Gastroesophageal sphincter (tissue), 4 donors: Measurements from ENCODE around the gene LYRM7. TPM values are rescaled to one million over a fixed set of nuclear protein-coding genes. Genes with fewer than 3 reads are reported as not detected.

ENCODE experiments used
- ATAC-seq: fragments of 150-250 bp; one replicate; pipeline ENCODE4 v1.9.1; 2016; ENCODE audit warnings: mild to moderate bottlenecking, moderate library complexity
- H3K27ac ChIP-seq, 4 donors: fragments of 200-600 bp; sonication (generic) in 3 of 4; 1 replicate in 3 of 4; 2 replicates in 1 of 4; pipeline ENCODE4 v1.5.1; 2016 to 2019
- H3K27me3 ChIP-seq: fragments of 200-600 bp; sonication (generic); one replicate; pipeline ENCODE4 v1.5.1; 2019
- H3K36me3 ChIP-seq, 2 donors: fragments of 200-600 bp; sonication (generic); one replicate each; pipeline ENCODE4 v1.5.1; 2019; ENCODE audit warnings: control low read depth in 1 of 2
- H3K4me1 ChIP-seq, 3 donors: fragments of 200-600 bp; sonication (generic); 1 replicate in 2 of 3; 2 replicates in 1 of 3; pipeline ENCODE4 v1.5.1; 2016 to 2019; ENCODE audit warnings: control low read depth in 2 of 3
- H3K4me3 ChIP-seq, 2 donors: fragments of 200-600 bp; sonication (generic); one replicate each; pipeline ENCODE4 v1.5.1; 2019; ENCODE audit warnings: mild to moderate bottlenecking in 1 of 2, moderate library complexity in 1 of 2
- H3K9me3 ChIP-seq, 3 donors: fragments of 200-600 bp; sonication (generic); one replicate each; pipeline ENCODE4 v1.5.1; 2017 to 2019; ENCODE audit warnings: control low read depth in 2 of 3
- CTCF ChIP-seq, 4 experiments: fragments of 200-600 bp in 2 of 4; fragments of 450-650 bp in 2 of 4; sonication (generic) in 1 of 4; IDR thresholded peaks; one replicate each; pipeline ENCODE4 v1.5.1; 2017 to 2019; ENCODE audit warnings: antibody characterized with exemption in 4 of 4, mild to moderate bottlenecking in 2 of 4, moderate library complexity in 2 of 4
- EP300 ChIP-seq: sonication (generic); formaldehyde crosslinking; IDR thresholded peaks from one replicate; pipeline ENCODE4 v1.6.1; 2017; ENCODE audit warnings: antibody characterized with exemption, mild to moderate bottlenecking
- POLR2A ChIP-seq, 2 donors: fragments of 450-650 bp; IDR thresholded peaks; one replicate each; pipeline ENCODE4 v1.6.1; 2017; ENCODE audit warnings: antibody characterized with exemption in 2 of 2, mild to moderate bottlenecking in 2 of 2, moderate library complexity in 1 of 2
- POLR2AphosphoS5 ChIP-seq: sonication (generic); formaldehyde crosslinking; IDR thresholded peaks from one replicate; pipeline ENCODE4 v1.6.1; 2017; ENCODE audit warnings: antibody characterized with exemption
- WGBS, 2 donors: methylation state at CpG; one replicate each; pipeline ENCODE4 v1.1.5; 2018; ENCODE audit warnings: low coverage in 1 of 2; 5-methylcytosine and 5-hydroxymethylcytosine counted together
- total RNA-seq, 4 donors: library from RNA; depleted of rRNA; stranded (reverse); fragments of >200 nt; gene quantifications; one replicate each; pipeline ENCODE4 v1.1.0, GENCODE V29; 2016

Gene LYRM7
- total RNA-seq, 4 donors from 2014 or later: 5.5 to 36.7 (median 13.2) TPM

GRCh38 chr5:131210151-131210510 is 39.4 kb downstream of the LYRM7 start:
- TF ChIP-seq EP300: no peak
- TF ChIP-seq CTCF (IDR thresholded peaks at IDR 0.05): no peak
- TF ChIP-seq POLR2A (IDR thresholded peaks at IDR 0.05): no peak
- no peak for TF ChIP-seq POLR2AphosphoS5
- Histone ChIP-seq H3K27ac (no peak overlapping the region), H3K36me3 (no peaks in the 10 kb centered on the region), H3K4me3 (no peak overlapping the region), H3K27me3 (no peaks in the 10 kb centered on the region), H3K4me1 (peaks cover 0 to 10% (median 0%) of the 10 kb centered on the region in 3 donors), H3K9me3 (no peaks in the 10 kb centered on the region)
- ATAC-seq: no peak

- WGBS, 2 donors: 95 to 100% methylated on average over 1 to 4 of the region's 5 CpGs
- H3K27ac ChIP-seq: no peak overlapping the region
- no peak for ATAC-seq
Measured at GRCh38 chr5:131211669-131212068, 40.9 kb downstream of the LYRM7 start.

DNA sequence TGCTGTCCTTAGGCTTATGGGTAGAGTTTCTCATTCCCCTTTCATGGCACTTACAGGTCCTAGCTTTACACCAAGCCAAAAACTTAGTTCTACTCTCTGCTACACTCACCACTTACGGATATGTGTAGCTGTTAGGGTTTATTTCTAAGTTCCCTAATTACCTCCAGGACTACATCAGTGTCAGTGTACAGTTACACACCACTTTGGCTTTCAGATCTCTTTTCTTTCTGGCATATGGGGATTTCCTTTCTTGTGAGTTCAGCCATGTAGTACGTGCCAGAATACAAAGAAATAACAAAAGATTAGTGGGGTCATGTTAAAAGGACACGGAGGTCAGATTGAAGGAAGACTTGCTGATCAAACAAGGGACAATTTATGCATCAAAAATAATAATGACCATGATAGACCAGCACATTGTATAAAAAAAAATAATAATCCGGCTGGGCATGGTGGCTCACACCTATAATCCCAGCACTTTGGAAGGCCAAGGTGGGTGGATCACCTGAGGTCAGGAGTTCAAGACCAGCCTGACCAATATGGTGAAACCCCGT is 41.8 kb downstream of the LYRM7 start:
- H3K27me3 ChIP-seq: no peaks in the 10 kb centered on the region
- no peak overlapping the region for H3K27ac ChIP-seq
- no peaks in the 10 kb centered on the region for H3K9me3 ChIP-seq
- peaks cover 0 to 13% (median 0%) of the 10 kb centered on the region in 3 donors for H3K4me1 ChIP-seq
- TF ChIP-seq CTCF (IDR thresholded peaks at IDR 0.05) (no peak), EP300 (no peak), POLR2AphosphoS5 (no peak), POLR2A (IDR thresholded peaks at IDR 0.05) (no peak)
- H3K36me3 ChIP-seq: no peaks in the 10 kb centered on the region
- H3K4me3 ChIP-seq: no peak overlapping the region
- 71 to 72% methylated on average over 5 of the region's 5 CpGs for WGBS, 2 donors
- ATAC-seq: no peak

More at GRCh38 chr5:131211669-131212068, 40.9 kb downstream of the LYRM7 start:
- no peak for TF ChIP-seq EP300
- no peak for TF ChIP-seq CTCF (IDR thresholded peaks at IDR 0.05)
- TF ChIP-seq POLR2AphosphoS5: no peak
- TF ChIP-seq POLR2A (IDR thresholded peaks at IDR 0.05): no peak
- H3K4me1 ChIP-seq: peaks cover 0 to 13% (median 0%) of the 10 kb centered on the region in 3 donors
- no peaks in the 10 kb centered on the region for H3K9me3 ChIP-seq
- H3K27me3 ChIP-seq: no peaks in the 10 kb centered on the region
- no peaks in the 10 kb centered on the region for H3K36me3 ChIP-seq
- H3K4me3 ChIP-seq: no peak overlapping the region

GRCh38 chr5:131214609-131215227 is 44.0 kb downstream of the LYRM7 start:
- Histone ChIP-seq H3K4me3 (no peak overlapping the region), H3K36me3 (no peaks in the 10 kb centered on the region), H3K27me3 (no peaks in the 10 kb centered on the region), H3K9me3 (no peaks in the 10 kb centered on the region), H3K27ac (no peak overlapping the region), H3K4me1 (peaks cover 0 to 13% (median 0%) of the 10 kb centered on the region in 3 donors)
- TF ChIP-seq POLR2AphosphoS5 (no peak), EP300 (no peak), CTCF (IDR thresholded peaks at IDR 0.05) (no peak), POLR2A (IDR thresholded peaks at IDR 0.05) (no peak)
- 18 to 26% methylated on average over 2 to 3 of the region's 3 CpGs for WGBS, 2 donors
- ATAC-seq: no peak

DNA sequence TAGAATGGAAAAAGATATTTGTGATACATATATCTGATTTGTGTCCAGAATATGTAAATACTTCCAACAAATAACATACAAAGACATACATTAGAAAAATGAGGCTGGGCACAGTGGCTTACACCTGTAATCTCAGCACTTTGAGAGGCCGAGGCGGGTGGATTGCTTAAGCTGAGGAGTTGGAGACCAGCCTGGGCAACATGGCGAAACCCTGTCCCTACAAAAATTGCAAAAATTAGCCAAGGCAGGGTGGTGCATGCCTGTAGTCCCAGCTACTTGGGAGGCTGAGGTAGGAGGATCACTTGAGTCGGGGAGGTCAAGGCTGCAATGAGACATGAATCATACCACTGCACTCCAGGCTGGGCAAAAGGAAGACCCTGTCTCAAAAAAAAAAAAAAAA is 47.0 kb downstream of the LYRM7 start:
- peaks cover 7 to 23% (median 7%) of the 10 kb centered on the region in 3 donors for H3K4me1 ChIP-seq
- no peak overlapping the region for H3K4me3 ChIP-seq
- no peaks in the 10 kb centered on the region for H3K9me3 ChIP-seq
- 87 to 99% methylated on average over 3 to 4 of the region's 4 CpGs for WGBS, 2 donors
- no peak for TF ChIP-seq CTCF (IDR thresholded peaks at IDR 0.05)
- TF ChIP-seq POLR2A (IDR thresholded peaks at IDR 0.05): no peak
- TF ChIP-seq EP300: no peak
- TF ChIP-seq POLR2AphosphoS5: no peak
- H3K27ac ChIP-seq: no peak overlapping the region
- no peaks in the 10 kb centered on the region for H3K27me3 ChIP-seq
- no peak for ATAC-seq
- H3K36me3 ChIP-seq: no peaks in the 10 kb centered on the region
